GM21381 (cell line): ENCODE results near the gene MORN1.
"Not testable (repeated sequence)": the region's sequence is repeated elsewhere in the genome, so short reads cannot be mapped to it uniquely, and the experiment has no call there.

Source experiments
- ATAC-seq: cut with Tn5 transposase; IDR thresholded peaks from one replicate; pipeline ENCODE4 v1.9.1; 2021; ENCODE audit warnings: mild to moderate bottlenecking, moderate library complexity; ENCODE audit not compliant: unreplicated experiment

The MORN1 gene

DNA sequence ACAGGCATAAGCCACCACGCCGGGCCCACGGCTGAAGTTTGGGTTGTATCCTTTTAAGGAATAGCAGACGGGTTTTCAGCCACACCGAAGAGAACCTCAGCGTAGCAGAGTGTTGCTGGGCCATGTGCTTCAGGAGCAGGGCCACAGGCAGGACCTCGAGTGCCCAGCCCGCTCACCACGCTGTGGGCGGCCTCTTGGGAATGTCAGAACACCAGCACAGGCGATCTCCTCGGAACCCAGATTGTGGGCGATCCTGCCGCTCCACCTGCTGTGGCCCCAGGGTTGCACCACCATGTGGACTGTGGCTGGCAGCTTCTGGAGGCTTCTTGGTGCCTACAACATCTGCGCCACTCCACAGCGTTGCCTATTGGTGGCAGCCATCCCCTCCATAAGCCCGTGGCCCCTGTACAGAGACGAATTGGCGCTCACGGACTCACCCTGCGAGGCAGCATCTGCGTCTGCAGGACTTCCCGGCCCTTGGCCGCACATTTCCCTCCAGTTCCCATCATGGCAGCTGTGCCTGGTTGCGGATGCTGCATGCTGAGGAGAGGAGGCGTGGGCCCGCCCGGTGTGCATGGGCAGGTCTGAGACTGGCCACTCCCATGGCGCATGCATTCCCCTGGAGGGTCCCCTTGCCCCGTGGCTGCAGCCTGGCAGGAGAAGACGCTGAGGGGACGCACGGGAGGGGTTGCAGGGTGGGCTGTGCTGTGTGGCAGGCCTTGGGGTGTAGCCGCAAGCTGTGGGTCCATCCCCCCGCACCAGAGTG is 93.9 kb downstream of the MORN1 start:
- no peak for ATAC-seq

DNA sequence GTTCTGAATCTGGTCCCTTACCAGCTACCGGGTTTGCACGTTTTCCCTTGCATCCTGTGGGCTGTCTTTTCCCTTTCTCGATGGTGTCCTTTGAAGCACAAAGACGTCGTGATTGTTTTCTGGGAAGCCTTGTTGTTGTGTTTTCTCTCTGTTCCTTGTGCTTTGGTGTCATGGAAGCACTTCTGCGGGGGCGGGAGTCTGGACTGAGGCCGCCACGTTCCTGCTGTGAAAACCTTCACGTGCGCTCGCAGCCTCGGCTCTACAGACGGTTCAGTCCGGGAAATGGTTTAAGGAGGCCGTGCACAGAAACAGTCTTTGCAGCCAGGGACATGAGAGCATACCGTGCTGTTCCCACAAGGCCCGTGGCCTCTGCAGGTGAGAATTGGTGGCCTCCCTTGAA is 94.7 kb downstream of the MORN1 start:
- ATAC-seq = no peak

DNA sequence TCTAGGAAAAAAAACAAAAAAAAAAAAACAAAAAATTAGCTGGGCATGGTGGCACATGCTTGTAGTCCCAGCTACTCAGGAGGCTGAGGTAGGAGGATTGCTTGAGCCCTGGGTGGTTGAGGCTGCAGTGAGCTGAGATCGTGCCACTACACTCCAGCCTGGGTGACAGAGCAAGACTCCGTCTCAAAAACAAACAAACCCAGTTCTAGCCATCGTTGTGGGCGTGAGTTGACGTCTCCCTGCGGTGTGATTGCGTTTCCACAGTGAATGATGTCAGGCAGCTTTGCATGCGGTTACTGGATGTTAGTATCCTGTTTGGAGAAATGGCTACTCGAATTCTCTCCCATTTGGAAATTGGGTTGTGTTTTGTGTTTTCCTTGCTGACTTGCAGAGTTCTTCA is 95.1 kb downstream of the MORN1 start:
- ATAC-seq = not testable (repeated sequence)

- ATAC-seq = no peak
These were observed 95.8 kb downstream of the MORN1 start for GRCh38 chr1:2295526-2295925.

DNA sequence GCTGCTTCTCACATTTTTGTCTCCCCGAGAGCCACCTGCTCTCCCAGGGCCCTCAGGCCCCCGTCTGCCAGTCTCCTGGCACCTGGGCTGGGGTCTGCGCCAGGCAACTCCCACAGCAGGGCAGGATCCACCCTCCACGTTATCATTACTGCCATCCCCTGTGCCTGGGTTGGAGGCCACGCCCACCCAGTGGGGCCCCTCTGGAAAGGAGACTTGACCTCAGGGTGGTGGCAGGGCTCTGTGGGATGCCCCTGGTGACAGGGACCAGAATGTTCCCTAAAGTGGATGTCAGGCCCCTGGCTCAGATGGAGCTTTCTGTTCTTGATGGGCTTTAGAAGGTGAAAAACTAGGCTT is 96.7 kb downstream of the MORN1 start:
- no peak for ATAC-seq

- ATAC-seq = no peak
These were observed 97.2 kb downstream of the MORN1 start for GRCh38 chr1:2294033-2294724.

DNA sequence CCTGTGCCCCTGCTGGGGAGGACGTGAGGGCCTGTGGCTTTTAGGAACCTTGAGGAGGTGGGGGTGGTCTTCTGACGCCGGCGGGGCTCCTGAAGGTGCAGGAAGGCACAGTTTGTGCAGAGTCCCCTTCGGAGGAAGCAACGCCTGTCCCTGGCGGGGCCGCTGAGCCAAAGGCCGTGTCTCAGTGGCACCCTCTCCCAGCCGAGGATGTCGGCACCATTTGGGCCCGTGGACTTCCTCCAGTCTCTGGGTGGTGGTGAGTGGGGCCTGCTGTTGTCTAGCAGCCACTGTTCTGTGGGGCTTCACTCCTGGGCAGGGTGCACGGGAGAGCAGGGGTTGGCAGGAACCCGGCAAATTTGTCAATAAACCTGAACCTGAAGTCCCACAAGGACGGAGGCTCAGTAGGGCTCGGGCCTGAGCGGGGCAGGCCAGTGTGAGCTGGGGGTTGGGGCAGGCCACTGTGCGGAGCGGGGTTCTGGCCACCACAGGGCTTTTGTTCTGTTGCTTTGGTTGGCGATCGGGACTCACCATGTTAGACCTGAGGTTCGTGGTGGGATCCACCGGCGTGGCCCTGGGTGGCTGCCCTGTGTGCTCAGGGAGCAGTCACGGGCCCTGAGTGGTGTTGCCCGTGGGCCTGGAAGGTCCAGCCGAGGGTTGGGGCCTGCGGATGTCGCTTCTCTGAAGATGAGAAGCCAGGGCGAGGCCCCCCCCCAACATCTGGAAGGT is 98.5 kb downstream of the MORN1 start:
- no peak for ATAC-seq

- ATAC-seq = no peak
These were observed 99.8 kb downstream of the MORN1 start for GRCh38 chr1:2291577-2291976.

GRCh38 chr1:2290595-2291510 is 100.5 kb downstream of the MORN1 start:
- peak; percentile 53 for ATAC-seq

DNA sequence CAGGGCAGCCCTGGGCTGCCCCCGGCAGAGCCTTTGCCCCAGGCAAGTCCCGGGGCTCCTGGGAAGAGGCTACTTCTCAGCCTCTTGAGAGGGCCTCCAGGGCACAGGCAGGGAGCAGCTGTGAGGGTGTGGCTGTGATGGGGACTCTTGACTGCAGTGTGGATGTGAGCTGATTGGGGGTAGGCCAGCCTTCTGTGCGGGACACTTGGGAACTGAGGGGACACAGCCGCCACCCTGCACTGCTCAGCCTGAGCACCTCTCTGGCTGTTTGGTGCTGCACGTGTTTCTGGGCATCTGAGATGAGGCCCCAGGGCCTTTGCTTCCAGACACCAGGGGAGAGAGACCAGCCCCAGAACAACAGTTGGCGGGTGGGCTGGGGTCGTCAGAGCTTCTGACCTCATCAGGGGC is 101.2 kb downstream of the MORN1 start:
- peak; percentile 18 for ATAC-seq

DNA sequence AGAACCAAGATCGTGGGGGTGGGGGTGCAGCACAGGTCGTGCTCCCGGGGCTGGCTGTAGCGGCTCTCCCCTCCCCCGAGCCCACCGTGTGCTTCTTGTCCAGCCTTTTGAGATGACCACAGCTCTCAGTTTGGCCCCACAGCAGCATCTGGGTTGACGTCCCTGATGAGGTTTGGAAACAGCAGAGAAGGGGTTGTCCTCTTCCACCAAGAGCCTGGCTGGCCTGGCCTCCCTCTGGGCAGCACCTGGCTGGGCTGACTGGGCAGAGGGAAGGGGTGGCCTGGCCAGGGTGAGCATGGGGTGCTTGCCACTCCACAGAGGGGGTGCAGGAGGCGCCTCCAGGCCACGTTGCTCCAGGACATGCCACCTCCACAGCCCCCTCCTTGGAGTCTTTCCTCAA is 101.7 kb downstream of the MORN1 start:
- ATAC-seq = no peak

GRCh38 chr1:2288816-2289536 is 102.4 kb downstream of the MORN1 start:
- no peak for ATAC-seq

DNA sequence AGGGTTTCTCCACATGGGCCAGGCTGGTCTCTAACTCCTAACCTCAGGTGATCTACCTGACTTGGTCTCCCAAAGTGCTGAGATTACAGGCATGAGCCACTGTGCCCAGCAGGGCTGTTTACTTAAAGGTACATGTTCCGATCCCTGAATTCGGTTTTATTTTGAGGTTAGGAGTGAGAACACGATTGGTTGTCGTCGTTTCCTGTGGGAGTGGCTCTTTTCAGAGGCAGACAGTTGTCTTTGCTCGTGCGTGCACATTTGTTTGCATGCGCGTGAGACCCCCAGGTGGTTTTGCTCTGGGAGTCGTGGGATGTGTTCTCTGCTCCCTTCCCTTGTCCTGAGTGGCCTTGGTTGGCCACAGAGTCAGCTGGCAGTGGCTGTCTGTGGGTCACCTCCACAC is 103.0 kb downstream of the MORN1 start:
- ATAC-seq = no peak

DNA sequence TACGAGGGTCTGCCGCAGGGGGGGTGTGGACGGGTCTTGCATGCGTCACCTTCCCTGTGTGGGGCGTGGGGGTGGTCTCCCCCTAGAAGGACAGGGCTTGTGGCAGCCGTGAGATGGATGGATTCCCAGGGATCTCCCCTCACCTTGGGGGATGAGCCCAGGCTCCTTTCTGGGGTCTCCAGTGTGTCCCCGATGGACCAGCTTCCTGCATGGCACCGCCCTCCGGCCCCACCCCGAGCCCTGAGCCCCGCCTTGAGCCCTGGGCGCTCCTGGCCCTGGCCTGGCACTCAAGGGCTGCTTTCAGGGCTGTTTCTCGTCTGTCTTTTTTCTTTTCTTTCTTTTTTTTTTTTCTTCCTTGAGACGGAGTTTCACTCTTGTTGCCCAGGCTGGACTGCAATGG is 103.7 kb downstream of the MORN1 start:
- ATAC-seq = no peak

DNA sequence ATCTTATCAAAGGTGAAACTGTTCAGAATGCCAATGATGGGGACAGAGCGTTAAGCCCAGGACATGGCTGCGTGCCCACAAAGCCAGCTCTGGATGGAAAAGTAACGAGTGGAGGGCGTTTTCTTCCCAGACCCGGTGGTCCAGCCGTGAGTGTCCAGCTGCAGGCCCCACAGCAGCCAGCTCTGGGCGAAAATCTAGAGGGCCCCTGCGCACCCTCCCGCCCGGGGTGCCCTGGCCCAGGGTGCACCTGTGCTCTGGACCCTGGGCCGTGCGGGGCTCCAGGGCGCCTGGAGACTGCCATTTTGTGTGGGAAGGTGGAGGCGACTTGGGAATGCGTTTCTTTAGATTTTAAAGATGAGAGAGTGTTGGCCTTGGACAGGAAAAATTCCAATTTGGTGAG is 104.4 kb downstream of the MORN1 start:
- ATAC-seq = no peak

- ATAC-seq = no peak
These were observed 106.4 kb downstream of the MORN1 start for GRCh38 chr1:2284932-2285331.

- no peak for ATAC-seq
These were observed 107.1 kb downstream of the MORN1 start for GRCh38 chr1:2283991-2284895.

- no peak for ATAC-seq
These were observed 107.9 kb downstream of the MORN1 start for GRCh38 chr1:2283371-2283990.
